ENCODE measurements around the gene MLYCD.

DNA sequence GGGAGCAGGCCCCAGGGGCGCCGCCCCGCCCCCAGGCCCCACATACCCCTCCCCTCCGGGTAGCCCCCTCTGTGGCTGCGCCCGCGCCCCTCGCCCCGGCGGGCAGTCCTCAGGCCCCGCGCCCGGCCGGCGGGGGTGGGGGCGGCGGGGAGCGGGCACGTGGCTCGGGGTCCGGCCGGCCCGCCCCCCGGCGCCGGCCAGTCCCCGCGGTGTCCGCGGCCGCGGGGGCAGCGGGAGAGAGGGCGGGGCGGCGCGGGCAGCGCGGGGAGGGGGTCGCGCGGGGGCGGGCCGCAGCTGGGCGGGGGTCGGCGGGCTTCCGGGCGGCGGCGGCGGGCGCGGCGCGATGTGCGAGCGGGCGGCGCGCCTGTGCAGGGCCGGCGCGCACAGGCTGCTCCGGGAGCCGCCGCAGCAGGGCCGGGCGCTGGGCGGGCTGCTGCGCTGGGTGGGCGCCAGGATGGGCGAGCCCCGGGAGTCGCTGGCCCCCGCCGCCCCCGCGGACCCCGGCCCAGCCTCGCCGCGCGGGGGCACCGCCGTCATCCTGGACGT, 69.5 kb downstream of the MLYCD start:
- TF ChIP-seq CTCF (IDR thresholded peaks at IDR 0.05; ENCODE audit: low read depth, low read length, missing input control) (no peak), RAD21 (IDR thresholded peaks at IDR 0.05) (no peak)

All from liver (tissue), 3 donors.